GM12872 (cell line): ENCODE measurements around the gene CTTNBP2NL.

Source experiments
- CTCF ChIP-seq: IDR thresholded peaks from 3 replicates; pipeline ENCODE4 v1.5.1; 2011; ENCODE audit warnings: low read depth, mild to moderate bottlenecking, low read length, moderate library complexity; ENCODE audit not compliant: insufficient read depth

The CTTNBP2NL gene

DNA sequence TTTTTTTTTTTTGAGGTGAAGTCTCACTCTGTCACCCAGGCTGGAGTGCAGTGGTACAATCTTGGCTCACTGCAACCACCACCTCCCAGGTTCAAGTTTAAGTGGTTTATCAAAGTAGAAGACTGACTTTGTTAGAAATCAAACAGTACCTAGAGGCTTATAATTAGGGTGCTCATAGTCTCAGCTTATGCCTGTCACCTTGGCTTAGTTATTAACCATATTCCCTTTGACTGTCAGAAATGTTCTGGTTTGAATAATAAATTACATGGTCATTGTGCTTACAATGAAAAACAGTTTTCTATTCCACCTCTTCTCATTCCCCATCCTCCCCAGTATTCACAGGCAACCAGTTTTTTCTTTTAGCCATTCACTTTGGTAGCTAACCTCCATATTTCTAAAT is 54.8 kb downstream of the CTTNBP2NL start:
- no peak for TF ChIP-seq CTCF

DNA sequence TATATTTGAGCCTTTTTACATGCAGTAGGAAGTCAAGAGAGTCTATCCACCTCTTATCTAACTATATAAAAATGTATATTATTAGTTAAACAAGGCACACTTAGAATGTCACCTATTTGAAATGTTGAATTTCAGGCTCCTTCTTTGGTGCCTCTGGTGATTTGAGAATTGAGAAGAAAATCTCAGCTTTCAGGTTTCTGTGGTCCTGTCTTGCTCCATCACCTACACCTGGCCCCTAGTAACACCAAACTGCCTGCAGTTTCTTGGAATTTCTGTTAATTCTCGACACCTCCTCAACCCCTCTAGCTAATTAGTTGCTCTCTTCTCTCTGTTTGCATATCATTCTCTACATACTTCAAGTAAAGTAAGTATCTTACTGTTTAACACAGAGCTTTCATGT is 57.9 kb downstream of the CTTNBP2NL start:
- no peak for TF ChIP-seq CTCF

DNA sequence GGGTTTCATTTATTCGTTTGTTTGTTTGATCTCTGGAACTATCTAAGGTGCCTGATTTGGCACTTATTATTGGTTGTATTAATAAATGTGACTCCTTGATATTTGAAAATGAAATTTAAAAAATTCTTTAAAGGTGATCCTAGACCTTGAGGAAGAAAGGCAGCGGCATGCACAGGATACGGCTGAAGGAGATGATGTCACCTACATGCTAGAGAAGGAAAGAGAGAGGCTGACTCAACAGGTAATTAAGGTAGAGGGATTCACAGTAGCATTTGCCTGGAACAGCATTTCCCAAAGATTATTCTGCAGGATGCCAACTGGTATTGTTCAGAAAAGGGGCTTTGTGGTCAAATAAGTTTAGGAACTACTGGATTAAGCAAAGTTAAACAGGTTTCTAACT is 58.3 kb downstream of the CTTNBP2NL start:
- TF ChIP-seq CTCF = no peak

- no peak for TF ChIP-seq CTCF
Observed at GRCh38 chr1:112457241-112457640, 61.2 kb downstream of the CTTNBP2NL start.

GRCh38 chr1:112457955-112458354 is 61.9 kb downstream of the CTTNBP2NL start:
- no peak for TF ChIP-seq CTCF

DNA sequence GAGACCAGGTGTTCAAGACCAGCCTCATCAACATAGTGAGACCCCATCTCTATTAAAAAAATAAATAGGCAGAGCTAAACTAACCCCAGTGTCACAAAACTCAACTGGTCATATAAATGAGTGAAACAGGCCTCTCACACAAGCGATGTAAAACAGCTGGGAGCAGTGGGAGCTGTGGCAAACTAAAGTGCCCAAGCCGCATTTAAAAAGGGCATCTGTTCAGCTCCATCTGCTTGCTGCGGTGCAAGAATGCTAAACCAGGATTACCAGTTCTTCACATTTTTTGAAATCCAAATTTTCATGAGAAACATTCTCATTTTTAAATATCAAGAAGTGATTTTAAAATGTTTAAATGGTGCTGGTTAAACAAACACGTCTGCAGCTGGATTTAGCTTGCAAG is 62.7 kb downstream of the CTTNBP2NL start:
- no peak for TF ChIP-seq CTCF

DNA sequence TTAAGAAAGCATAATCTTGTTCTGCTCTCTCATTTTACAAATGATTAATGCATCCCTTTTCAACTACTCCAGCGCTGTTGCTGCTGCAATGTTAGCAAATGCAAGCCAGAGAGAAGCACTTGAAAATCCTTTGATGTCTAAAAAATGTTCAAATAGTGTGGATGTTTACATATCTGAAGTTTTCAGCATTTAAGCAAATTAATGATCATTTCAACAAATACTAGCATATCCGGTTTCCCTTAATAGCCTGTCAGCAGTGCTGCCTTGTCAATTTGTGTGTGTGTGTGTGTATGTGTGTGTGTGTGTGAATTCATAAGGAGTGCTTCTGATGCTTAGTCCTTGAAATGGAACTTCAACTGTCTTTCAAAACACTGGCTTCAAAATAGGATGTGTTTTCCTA is 64.6 kb downstream of the CTTNBP2NL start:
- TF ChIP-seq CTCF = no peak
